Epithelial cell of esophagus (primary cell): ENCODE data around the gene RPL28.
A peak's percentile ranks its signal among the peaks of the same experiment; 100 is the strongest.

Experiments
- DNase-seq: peaks from one replicate; pipeline ENCODE4 v3.0.0; 2010; ENCODE audit warnings: low read depth
- H3K4me3 ChIP-seq: 2 replicates; pipeline ENCODE4 v1.5.1; 2011; ENCODE audit warnings: mild to moderate bottlenecking, low read length, control low read depth
- TF ChIP-seq, protein P1 (sequence below): IDR thresholded peaks from 2 replicates; pipeline ENCODE4 v1.5.1; 2011; ENCODE audit warnings: low read depth, mild to moderate bottlenecking, low read length, control low read depth, inconsistent platforms; ENCODE audit not compliant: insufficient read depth; ENCODE audit errors: missing control alignments

The RPL28 gene

GRCh38 chr19:55362990-55363716, 22.6 kb upstream of the RPL28 start, which contains the start of gene GARIN5B:
Gene GARIN5B, minus strand, starts transcription at chr19:55363260. Its CDS starts 194 bp downstream, at chr19:55363066.
- H3K4me3 ChIP-seq: no peak within 1 kb of the TSS
- TF ChIP-seq, protein P1, sequence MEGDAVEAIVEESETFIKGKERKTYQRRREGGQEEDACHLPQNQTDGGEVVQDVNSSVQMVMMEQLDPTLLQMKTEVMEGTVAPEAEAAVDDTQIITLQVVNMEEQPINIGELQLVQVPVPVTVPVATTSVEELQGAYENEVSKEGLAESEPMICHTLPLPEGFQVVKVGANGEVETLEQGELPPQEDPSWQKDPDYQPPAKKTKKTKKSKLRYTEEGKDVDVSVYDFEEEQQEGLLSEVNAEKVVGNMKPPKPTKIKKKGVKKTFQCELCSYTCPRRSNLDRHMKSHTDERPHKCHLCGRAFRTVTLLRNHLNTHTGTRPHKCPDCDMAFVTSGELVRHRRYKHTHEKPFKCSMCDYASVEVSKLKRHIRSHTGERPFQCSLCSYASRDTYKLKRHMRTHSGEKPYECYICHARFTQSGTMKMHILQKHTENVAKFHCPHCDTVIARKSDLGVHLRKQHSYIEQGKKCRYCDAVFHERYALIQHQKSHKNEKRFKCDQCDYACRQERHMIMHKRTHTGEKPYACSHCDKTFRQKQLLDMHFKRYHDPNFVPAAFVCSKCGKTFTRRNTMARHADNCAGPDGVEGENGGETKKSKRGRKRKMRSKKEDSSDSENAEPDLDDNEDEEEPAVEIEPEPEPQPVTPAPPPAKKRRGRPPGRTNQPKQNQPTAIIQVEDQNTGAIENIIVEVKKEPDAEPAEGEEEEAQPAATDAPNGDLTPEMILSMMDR: no peak
- no peak for DNase-seq

DNA sequence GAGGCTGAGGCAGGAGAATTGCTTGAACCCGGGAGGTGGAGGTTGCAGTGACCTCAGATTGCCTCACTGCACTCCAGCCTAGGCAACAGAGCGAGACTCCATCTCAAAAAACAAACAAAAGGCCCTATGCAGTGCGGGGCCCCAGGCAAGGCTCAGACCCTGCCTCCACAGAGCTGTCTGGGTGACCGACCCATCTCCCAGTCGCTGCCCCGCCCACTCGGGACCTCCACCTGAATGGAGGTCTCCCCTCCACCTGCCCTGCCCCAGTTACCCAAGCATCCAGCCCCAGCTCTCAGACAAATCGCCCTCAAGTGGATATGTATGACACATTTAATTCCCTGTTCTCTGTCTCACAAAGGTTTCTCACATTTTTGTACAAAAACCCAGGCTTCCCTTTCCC, 20.5 kb upstream of the RPL28 start:
- H3K4me3 ChIP-seq: no peak overlapping the region
- TF ChIP-seq, protein P1: no peak
- DNase-seq: no peak

DNA sequence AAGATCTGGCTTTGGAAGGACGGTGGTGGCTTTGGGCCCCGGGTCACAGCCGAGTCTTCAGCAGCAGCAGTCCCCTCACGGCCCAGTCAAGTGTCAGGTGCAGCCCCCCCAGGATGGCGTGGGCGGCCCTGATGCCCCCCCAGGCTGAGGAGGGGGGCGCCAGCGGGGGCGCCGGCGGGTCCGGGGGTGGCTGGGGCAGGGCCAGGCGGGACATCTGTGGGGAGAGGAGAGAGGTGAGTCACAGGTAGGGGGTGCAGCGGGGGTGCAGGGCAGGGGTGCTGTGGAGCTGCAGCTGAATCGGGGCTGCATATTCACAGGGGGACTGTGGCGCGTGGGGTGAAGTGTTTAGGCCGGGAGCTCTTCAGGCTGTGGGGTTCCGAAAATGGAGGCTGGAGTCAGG, 19.8 kb upstream of the RPL28 start:
- no peak overlapping the region for H3K4me3 ChIP-seq
- no peak for DNase-seq
- TF ChIP-seq, protein P1: no peak

DNA sequence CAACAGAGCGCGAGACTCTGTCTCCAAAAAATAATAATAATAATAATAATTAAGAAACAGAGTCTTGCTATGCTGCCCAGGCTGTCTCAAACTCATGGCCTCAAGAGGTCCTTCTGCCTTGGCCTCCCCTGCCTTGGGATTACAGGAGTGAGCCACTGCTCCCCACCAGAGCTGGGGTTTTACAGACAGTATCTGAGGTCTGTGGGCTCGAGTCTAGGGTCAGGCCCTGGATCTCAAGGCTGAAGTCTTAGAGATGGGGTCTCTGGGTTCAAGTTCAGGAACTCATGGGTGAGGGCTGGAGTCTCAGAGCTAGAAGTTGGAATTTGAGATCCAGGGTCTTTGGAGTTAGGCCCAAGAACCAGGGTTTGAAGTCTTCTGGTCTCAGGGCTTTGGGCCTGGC, 18.9 kb upstream of the RPL28 start:
- DNase-seq: no peak
- TF ChIP-seq, protein P1: no peak
- H3K4me3 ChIP-seq: no peak overlapping the region

- TF ChIP-seq, protein P1: no peak
- DNase-seq: no peak
- H3K4me3 ChIP-seq: no peak overlapping the region
Measured at GRCh38 chr19:55368106-55368505, 17.6 kb upstream of the RPL28 start.

GRCh38 chr19:55368701-55369563, 16.8 kb upstream of the RPL28 start:
- H3K4me3 ChIP-seq: peak overlapping the region; percentile 19
- DNase-seq: peak; percentile 75
- TF ChIP-seq, protein P1: no peak
